ENCODE measurements around the gene SLC35F6. TPM values are rescaled to one million over a fixed set of nuclear protein-coding genes. Genes with fewer than 3 reads are reported as not detected.
A peak's percentile ranks its signal among the peaks of the same experiment; 100 is the strongest.
"Not testable (repeated sequence)": the region's sequence is repeated elsewhere in the genome, so short reads cannot be mapped to it uniquely, and the experiment has no call there.

SLC35F6 gene
- total RNA-seq, 1 experiment from 2014 or later = 10.3 TPM

- TF ChIP-seq CDX4 (CRISPR knock-in tag; IDR thresholded peaks at IDR 0.05; ENCODE audit: borderline replicate concordance) (no peak), CTCF (IDR thresholded peaks at IDR 0.05) (peak; percentile 92)
- ChIA-PET POLR2A (no interaction called here), CTCF (interaction anchor here (0.6 to 7.5 kb wide), 16 partner anchors 10 to 271 kb away, joined by 3 to 83 read pairs (median 4); partner anchors contain the start of gene KCNK3)
- Mint-ChIP-seq H3K9me3 (no peaks in the 10 kb centered on the region), H3K27me3 (ENCODE audit: low read depth) (peaks cover 49% of the 10 kb centered on the region), H3K4me3 (no peak overlapping the region), H3K27ac (no peak overlapping the region), H3K4me1 (peaks cover 17% of the 10 kb centered on the region), H3K36me3 (no peaks in the 10 kb centered on the region)
- peak; percentile 88 for DNase-seq (ENCODE audit: low spot score)
- peak; percentile 87 for ATAC-seq
These were observed 18.3 kb upstream of the SLC35F6 start for GRCh38 chr2:26745609-26746327.

- no peak for ATAC-seq
These were observed 17.1 kb upstream of the SLC35F6 start for GRCh38 chr2:26746934-26747333.

GRCh38 chr2:26749787-26750420 is 14.2 kb upstream of the SLC35F6 start:
- Mint-ChIP-seq H3K4me1 (peaks cover 33% of the 10 kb centered on the region), H3K4me3 (peak overlapping the region; percentile 58), H3K27ac (peak overlapping the region; percentile 96), H3K27me3 (ENCODE audit: low read depth) (peaks cover 88% of the 10 kb centered on the region), H3K36me3 (peaks cover 10% of the 10 kb centered on the region)
- H3K9me3 Mint-ChIP-seq; DNase-seq (ENCODE audit: low spot score): not testable (repeated sequence)
- ATAC-seq = peak; percentile 21
- ChIA-PET POLR2A (interaction anchor here (0.7 kb wide), 1 partner anchor 57 kb away, joined by 6 read pairs; the partner anchor contains the start of gene KCNK3), CTCF (interaction anchor here (0.9 kb wide), 1 partner anchor 168 kb away, joined by 7 read pairs; no protein-coding TSS in a partner anchor)
- TF ChIP-seq FOXK1 (CRISPR knock-in tag; IDR thresholded peaks at IDR 0.05) = peak; percentile 39; the same call in 1 of the 2 replicates
- peak; percentile 24; the same call in 1 of the 2 replicates for TF ChIP-seq ZNF281 (CRISPR knock-in tag; IDR thresholded peaks at IDR 0.05)
- TF ChIP-seq ZNF232 (CRISPR knock-in tag; IDR thresholded peaks at IDR 0.05) = 0 out of 2 replicates have a peak, but pooled peaks have one; percentile 60
- peak; percentile 66; the same call in 1 of the 2 replicates for TF ChIP-seq MAX (CRISPR knock-in tag; IDR thresholded peaks at IDR 0.05)

More at GRCh38 chr2:26746934-26747333, 17.1 kb upstream of the SLC35F6 start:
- CTCF ChIA-PET = interaction anchor here (1.0 to 7.5 kb wide), 5 partner anchors 22 to 270 kb away, joined by 3 to 83 read pairs (median 10); no protein-coding TSS in a partner anchor
- H3K9me3 Mint-ChIP-seq = peaks cover 6% of the 10 kb centered on the region
- peaks cover 61% of the 10 kb centered on the region for H3K27me3 Mint-ChIP-seq (ENCODE audit: low read depth)
- H3K4me1 Mint-ChIP-seq = peaks cover 22% of the 10 kb centered on the region
- TF ChIP-seq ZNF317 (CRISPR knock-in tag; IDR thresholded peaks at IDR 0.05; ENCODE audit: borderline replicate concordance, low read depth) (no peak), FOXK1 (CRISPR knock-in tag; IDR thresholded peaks at IDR 0.05) (no peak), GRHL2 (CRISPR knock-in tag; IDR thresholded peaks at IDR 0.05; ENCODE audit: insufficient replicate concordance, severe bottlenecking) (no peak), MXD4 (CRISPR knock-in tag; IDR thresholded peaks at IDR 0.05; ENCODE audit: borderline replicate concordance) (no peak), ZNF416 (CRISPR knock-in tag; IDR thresholded peaks at IDR 0.05) (no peak), CDX4 (CRISPR knock-in tag; IDR thresholded peaks at IDR 0.05; ENCODE audit: borderline replicate concordance) (no peak), E2F4 (CRISPR knock-in tag; IDR thresholded peaks at IDR 0.05; ENCODE audit: borderline replicate concordance, low read depth) (no peak), OVOL2 (CRISPR knock-in tag; IDR thresholded peaks at IDR 0.05; ENCODE audit: borderline replicate concordance) (no peak), ATF3 (CRISPR knock-in tag; conservative IDR thresholded peaks at IDR 0.05) (no peak), MAX (CRISPR knock-in tag; IDR thresholded peaks at IDR 0.05) (no peak), KAT7 (CRISPR knock-in tag; IDR thresholded peaks at IDR 0.05; ENCODE audit: borderline replicate concordance) (no peak)
- no peak overlapping the region for H3K4me3 Mint-ChIP-seq
- no peak overlapping the region for H3K27ac Mint-ChIP-seq
- H3K36me3 Mint-ChIP-seq = peaks cover 6% of the 10 kb centered on the region
- DNase-seq (ENCODE audit: low spot score) = no peak
- POLR2A ChIA-PET = no interaction called here

GRCh38 chr2:26750467-26750866 is 13.6 kb upstream of the SLC35F6 start:
- H3K27me3 Mint-ChIP-seq (ENCODE audit: low read depth) = peaks cover 93% of the 10 kb centered on the region
- H3K9me3 Mint-ChIP-seq; ATAC-seq; DNase-seq (ENCODE audit: low spot score); POLR2A ChIA-PET; CTCF ChIA-PET; H3K27ac Mint-ChIP-seq: not testable (repeated sequence)
- peaks cover 39% of the 10 kb centered on the region for H3K4me1 Mint-ChIP-seq
- H3K36me3 Mint-ChIP-seq = peaks cover 10% of the 10 kb centered on the region
- peak overlapping the region; percentile 58 for H3K4me3 Mint-ChIP-seq
